KOPT-K1 (cell line): Measurements from ENCODE around the gene TBC1D22A.

Experiments used
- H3K27ac ChIP-seq: fragments of 200-600 bp; sonication (generic); 2 replicates; pipeline ENCODE4 v1.5.1; 2016; ENCODE audit warnings: antibody characterized with exemption, mild to moderate bottlenecking, low read depth, low read length; ENCODE audit not compliant: poor library complexity, severe bottlenecking
- H3K36me3 ChIP-seq: fragments of 200-600 bp; sonication (generic); 2 replicates; pipeline ENCODE4 v1.5.1; 2017; ENCODE audit warnings: antibody characterized with exemption, mild to moderate bottlenecking, low read length, moderate library complexity; ENCODE audit not compliant: insufficient read depth
- H3K9me3 ChIP-seq: fragments of 200-600 bp; sonication (generic); 2 replicates; pipeline ENCODE4 v1.5.1; 2017; ENCODE audit warnings: antibody characterized with exemption, low read length, mild to moderate bottlenecking; ENCODE audit not compliant: insufficient read depth, poor library complexity, severe bottlenecking

The TBC1D22A gene

DNA sequence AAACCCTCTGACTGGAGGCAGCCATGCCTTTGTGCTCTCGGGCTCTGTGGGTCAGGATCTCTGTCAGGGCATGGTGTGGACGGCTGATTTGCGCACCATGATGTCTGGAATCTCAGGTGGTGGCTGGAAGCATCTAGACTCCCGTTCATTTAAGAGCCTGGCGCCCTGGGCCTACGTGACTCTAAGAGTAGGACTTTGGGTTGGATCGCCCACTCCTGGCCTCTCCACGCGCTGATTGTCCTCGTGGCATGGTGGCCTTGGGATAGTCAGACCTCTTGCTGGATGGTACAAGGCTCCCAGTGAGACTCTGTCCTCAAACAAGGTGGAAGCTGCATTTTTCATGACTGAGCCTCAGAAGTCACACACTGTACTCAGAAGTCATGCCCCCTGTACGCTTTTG is 224.3 kb downstream of the TBC1D22A start:
- Histone ChIP-seq H3K27ac (no peak overlapping the region), H3K9me3 (no peaks in the 10 kb centered on the region), H3K36me3 (peaks cover 7% of the 10 kb centered on the region; the same call in 1 of the 2 replicates)

DNA sequence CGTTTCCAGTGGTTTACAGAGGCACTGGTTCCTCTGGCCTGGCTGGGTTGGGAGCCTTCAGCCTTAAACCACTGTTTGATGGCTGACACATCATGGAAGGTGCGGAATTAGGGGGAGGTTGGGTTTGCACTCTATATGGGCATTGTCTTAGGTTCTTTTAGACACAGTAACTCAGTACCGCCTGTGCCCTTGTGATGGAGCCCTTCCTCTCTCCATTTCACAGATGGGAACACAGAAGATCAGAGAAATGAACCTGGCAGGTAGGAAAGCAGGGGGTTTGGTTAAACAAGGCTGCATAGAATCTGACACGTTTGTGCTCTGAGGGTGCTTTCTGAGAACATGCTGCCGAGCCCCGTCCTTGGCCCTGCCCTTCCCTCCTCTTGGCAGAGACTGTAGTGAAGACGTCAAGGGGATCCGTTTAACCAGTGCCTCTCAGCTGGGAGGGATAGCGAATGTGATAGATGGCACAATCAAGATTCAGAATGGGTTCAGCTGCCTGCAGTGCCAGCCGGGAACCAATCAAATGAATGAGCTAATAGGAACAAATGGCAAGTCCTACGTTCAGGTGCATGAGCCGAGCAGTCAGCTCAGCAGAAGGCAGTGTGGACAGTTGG is 228.6 kb downstream of the TBC1D22A start:
- H3K27ac ChIP-seq: no peak overlapping the region
- H3K9me3 ChIP-seq: no peaks in the 10 kb centered on the region
- H3K36me3 ChIP-seq: peaks cover 7% of the 10 kb centered on the region; the same call in 1 of the 2 replicates

DNA sequence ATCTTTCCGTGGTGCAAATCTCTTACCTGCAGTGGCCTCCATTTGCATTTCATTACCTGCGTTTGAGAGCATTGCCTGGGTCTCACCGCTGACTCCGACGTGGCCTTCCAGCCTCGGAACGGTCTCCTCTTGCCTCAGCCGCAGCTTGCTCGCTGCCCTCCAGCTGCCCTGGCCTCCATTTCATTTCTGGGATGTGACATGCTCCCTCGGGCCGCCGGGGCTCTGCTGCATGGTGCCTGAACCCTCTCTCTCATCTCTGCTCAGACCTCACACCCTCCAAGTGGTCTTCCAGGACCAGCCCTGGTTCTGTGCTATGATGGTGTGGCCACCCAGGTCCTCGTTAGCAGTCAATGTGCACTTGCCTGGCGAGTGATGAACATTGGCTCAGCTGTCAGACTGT is 229.2 kb downstream of the TBC1D22A start:
- H3K27ac ChIP-seq: no peak overlapping the region
- peaks cover 7% of the 10 kb centered on the region; the same call in 1 of the 2 replicates for H3K36me3 ChIP-seq
- H3K9me3 ChIP-seq: no peaks in the 10 kb centered on the region

DNA sequence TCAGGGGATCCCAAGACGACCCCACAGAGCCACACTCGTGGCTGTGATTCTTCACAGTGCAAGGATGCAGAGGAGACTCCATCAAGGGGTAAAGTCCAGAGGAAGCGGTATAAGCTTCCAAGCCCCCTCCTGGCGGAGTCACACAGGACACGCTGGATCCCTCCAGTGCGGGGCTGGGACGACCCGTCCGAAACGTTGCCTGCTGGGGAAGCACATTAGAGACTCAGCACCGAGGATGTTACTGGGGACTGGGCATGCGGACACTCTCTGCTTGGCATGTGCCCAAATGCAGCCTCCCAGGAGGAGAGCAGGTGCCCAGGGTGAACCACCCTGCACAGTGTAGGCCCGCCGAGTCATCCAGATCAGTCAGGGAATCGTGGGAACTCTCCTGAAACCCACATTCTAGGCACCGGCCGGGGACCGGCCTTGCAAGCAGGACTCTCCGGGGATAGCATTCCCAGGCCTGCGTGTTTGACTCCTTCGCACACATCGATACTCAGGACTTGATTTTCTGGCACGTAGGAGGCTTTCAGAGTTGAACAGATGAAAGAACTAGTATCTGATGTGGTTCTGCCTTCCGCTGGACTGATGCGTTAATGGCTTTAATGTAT is 229.8 kb downstream of the TBC1D22A start:
- no peak overlapping the region for H3K27ac ChIP-seq
- no peaks in the 10 kb centered on the region for H3K9me3 ChIP-seq
- peaks cover 7% of the 10 kb centered on the region; the same call in 1 of the 2 replicates for H3K36me3 ChIP-seq

DNA sequence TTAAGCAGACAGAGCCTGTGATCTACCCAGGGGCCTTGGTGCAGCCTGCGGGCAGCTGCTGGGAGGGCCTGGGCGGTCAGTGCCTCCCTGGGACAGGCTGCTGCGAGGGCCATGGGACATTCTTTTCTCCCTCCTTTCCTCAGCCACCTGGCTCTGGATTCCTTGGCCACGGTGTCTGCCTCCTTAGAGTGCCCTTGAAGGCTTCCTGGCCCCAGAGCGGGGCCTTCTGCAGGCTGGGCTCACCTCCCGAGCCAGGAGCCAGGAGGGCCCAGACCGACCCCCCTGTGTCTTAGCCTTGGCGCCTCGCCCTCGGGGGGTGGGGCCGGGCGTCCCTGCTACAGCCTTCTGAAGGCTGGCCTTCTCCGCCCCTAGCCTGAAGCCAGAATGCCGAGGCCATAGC is 231.2 kb downstream of the TBC1D22A start:
- H3K9me3 ChIP-seq: no peaks in the 10 kb centered on the region
- peaks cover 12% of the 10 kb centered on the region; the same call in 1 of the 2 replicates for H3K36me3 ChIP-seq
- no peak overlapping the region for H3K27ac ChIP-seq

DNA sequence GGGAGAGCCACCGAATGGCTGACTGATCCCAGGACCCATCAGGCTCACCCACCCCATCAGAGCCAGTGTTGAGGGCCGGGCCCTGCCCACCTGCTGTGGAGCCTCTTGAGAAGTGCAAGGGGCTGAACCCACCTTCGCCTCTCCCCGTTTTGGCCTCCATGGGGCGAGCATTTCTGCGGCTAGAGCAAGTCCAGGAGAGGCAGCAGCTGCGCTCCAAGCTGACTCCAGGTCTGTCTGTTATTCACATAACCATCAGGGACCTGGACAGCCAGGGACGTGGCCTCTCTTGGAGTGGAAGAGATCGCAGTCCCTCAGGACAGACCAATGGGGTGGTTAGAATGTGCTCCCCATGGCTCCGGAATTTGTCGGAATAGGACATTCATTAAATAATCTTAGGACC is 231.8 kb downstream of the TBC1D22A start:
- Histone ChIP-seq H3K27ac (no peak overlapping the region), H3K36me3 (peaks cover 16% of the 10 kb centered on the region; the same call in 1 of the 2 replicates), H3K9me3 (no peaks in the 10 kb centered on the region)

DNA sequence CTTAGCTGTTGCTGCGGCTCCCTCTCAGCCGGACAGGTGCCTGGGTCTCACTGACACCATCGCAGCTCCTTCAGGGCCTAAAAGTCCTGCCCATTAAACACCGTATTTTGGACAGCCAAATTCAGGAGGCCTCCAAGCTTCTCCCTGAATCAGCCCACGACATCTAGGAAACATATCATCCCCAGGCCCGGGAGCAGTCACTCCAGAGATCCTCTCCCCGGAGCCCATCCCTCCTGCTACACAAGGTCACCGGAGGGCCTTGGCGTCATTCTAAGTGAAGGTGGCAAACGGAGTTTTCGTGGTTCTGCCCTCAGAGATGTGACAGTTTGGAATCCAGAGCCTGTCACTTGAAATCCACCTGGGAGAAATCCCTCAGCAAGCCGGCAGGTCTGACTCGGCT is 232.5 kb downstream of the TBC1D22A start:
- H3K27ac ChIP-seq: no peak overlapping the region
- peaks cover 16% of the 10 kb centered on the region; the same call in 1 of the 2 replicates for H3K36me3 ChIP-seq
- no peaks in the 10 kb centered on the region for H3K9me3 ChIP-seq

DNA sequence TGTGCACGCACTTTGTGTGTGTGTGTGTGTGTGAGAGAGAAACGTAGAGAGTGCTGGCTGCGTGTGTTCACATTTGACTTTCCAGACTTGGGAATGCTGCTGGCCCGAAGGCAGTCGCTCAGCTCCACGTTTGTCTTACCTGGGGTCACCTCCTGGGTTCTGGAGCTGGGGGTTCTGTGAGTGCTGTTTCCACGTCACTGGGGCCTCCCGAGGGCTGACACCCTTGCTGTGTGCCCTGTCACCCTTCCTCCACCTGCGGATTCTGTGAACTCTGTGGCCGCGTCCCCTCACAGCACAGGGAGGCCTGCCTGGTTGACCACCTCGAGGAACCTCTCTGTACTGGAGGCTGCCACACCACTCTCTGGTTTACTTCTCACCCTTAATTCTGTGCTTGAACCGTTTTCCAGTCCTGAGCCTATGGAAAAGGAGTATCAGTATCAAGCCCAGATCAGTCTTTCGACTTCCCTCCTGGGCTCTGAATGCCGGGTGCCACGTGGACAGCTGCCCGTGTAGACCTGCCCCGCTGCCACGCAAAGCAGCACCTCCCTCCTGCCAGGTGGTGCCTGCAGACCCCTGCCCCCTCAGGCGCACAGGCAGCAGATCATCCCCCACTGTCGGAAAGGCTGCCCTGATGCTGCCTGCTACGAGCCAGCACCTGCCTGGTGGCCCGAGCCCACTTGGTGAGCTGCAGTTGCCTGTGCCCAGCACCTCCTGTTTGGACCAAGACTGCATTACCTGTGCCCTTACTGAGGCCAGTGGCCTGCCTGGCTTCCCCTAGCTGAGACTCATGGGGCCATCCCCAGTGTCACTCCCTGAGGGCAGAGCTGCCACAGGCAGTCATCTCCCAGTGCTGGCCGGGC is 233.3 kb downstream of the TBC1D22A start:
- Histone ChIP-seq H3K36me3 (peaks cover 11% of the 10 kb centered on the region; the same call in 1 of the 2 replicates), H3K9me3 (no peaks in the 10 kb centered on the region), H3K27ac (no peak overlapping the region)

DNA sequence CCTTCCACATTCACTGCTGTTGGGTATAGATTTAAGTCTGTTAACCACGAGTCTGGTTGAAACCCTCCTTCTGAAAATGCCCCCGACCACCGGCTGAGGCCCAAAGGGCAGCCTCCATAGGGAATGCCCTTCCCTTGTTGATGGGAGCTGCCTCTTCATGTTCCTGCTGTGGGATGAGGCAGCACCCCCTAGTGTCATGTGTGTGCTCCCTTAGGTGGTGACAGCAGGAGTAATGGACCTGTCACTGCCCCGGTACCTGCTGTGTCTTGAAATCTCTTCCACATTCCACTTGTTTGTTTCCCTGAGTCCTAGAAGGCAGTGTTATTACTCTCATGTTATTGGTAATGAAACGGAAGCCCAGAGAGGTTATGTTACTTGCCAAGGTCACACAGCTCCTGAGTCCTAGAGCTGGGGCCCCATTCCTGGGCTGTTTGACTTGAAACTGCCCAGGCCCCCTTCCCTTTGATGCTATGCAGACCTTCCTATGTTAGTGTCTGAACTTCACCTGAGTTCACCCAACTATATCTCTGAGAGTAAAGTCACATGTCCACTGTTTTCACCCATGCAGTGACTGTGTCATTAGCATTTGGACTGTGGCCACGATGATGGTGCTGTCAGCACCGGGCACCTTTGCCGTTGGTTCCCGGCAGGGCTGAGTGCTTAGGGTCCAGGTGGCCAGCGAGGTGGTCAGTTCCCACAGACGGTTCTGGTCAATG is 234.3 kb downstream of the TBC1D22A start:
- H3K36me3 ChIP-seq: 0 out of 2 replicates have a peak, but pooled peaks cover 9% of the 10 kb centered on the region
- no peak overlapping the region for H3K27ac ChIP-seq
- no peaks in the 10 kb centered on the region for H3K9me3 ChIP-seq

DNA sequence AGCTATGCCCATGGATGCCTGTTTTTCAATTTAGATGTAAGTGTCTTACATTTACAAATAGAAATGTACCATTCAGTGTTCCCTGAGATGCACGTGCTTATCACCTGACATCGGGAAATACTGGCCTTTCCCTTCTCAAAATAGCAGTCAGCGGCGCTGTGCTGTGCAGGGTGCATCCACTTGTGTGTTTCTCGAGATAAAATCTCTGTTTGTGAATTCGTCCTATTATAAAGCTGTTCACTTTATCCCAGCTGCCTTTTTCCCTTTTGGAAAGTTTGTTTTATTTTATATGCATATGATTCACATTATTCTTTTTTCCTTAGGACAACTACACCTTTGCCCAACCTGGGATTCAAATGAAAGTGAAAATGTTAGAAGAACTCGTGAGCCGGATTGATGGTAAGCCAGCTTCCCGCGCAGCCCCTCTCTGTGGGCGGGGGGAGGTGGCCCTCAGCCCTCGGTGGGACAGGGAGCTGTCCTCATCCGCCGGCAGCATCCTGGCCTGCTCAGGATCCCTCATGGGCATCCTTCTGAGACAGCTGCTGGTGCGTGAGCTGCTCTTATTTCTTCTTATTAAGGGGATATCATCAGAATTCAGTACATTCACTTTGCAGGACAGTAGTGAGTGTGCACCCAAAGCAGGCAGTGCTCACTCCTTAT is 235.0 kb downstream of the TBC1D22A start:
- Histone ChIP-seq H3K36me3 (0 out of 2 replicates have a peak, but pooled peaks cover 9% of the 10 kb centered on the region), H3K9me3 (no peaks in the 10 kb centered on the region), H3K27ac (no peak overlapping the region)

DNA sequence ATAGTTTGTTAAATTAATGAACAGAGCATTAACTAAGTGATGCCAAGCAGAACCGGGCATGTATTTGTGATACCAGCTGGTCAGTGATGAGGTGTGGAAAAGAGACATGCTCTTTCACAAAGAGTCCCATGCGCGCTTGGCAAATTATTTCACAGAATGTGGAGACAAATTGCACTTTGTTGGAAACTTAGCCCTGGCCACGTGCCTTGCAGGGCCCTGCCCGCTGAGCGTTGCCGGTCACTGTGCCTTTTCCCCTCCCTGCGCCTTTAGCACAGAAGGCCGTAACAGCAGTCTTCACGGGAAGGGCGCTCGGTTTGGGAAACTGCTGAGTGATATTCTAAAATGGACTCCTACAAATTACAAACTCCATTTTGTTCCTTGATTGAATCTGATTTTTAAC is 235.9 kb downstream of the TBC1D22A start:
- Histone ChIP-seq H3K9me3 (no peaks in the 10 kb centered on the region), H3K27ac (no peak overlapping the region), H3K36me3 (peaks cover 10% of the 10 kb centered on the region; the same call in 1 of the 2 replicates)

DNA sequence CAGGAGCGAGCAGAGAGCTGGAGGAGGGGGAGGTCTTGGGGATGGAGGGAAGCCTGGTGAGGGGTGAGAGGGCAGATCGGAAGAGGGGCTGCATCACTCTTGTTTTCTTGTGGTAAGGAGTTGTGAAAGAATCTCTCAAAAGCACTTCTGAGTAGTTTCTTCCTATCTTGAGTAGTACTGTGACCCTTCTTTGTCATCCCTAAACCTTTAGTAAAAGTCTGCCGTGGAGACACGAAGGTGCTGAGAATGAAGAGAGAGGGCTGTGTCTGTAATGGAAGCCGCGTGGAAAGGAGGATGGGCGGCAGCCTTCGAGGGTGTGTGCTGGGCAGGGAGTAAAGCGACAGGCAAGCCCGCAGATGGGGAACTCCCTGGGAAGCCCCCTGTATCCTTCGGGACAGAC is 237.8 kb downstream of the TBC1D22A start:
- Histone ChIP-seq H3K9me3 (no peaks in the 10 kb centered on the region), H3K27ac (no peak overlapping the region), H3K36me3 (peaks cover 30% of the 10 kb centered on the region; the same call in 1 of the 2 replicates)

DNA sequence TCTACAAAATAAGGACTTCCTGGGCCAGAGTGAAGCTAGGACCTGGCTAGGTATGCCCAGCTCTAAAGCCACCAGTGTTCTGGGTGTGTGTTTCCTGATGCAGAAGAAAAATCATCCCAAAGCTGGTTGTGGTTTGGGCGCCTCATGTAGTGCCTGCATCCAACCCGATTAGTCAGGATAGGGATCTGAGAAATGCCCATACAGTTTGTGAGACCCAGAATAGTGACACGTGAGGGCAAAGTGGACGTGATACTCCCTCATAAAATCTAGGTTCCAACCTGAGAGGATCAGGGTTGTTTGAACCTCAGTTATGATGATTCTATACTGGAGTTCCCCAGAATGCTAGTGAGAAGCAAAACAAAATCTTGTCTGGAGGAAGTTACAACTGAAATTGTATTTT is 238.4 kb downstream of the TBC1D22A start:
- Histone ChIP-seq H3K9me3 (no peaks in the 10 kb centered on the region), H3K36me3 (peaks cover 32% of the 10 kb centered on the region; the same call in 1 of the 2 replicates), H3K27ac (no peak overlapping the region)

DNA sequence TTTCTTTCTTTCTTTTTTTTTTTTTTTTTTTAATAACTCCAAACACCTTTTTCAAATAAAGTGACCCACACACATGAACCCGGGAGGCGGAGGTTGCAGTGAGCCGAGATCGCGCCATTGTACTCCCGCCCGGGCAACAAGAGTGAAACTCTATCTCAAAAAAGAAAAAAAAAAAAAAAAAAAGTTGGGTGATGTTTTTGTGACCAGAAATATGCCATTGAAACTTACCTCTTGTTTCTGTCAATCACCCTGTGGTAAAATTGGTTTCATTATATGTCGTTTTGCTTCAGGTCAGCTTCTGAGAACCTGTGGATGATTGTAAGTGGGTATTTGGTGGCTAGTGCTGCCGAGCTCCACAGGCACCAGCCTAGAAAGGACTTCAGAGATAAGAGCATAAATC is 238.8 kb downstream of the TBC1D22A start:
- H3K27ac ChIP-seq: no peak overlapping the region
- H3K36me3 ChIP-seq: peaks cover 32% of the 10 kb centered on the region; the same call in 1 of the 2 replicates
- H3K9me3 ChIP-seq: no peaks in the 10 kb centered on the region
